Measurements from ENCODE around the gene SLC4A1AP.
"Not testable (repeated sequence)": the region's sequence is repeated elsewhere in the genome, so short reads cannot be mapped to it uniquely, and the experiment has no call there.

SLC4A1AP gene

DNA sequence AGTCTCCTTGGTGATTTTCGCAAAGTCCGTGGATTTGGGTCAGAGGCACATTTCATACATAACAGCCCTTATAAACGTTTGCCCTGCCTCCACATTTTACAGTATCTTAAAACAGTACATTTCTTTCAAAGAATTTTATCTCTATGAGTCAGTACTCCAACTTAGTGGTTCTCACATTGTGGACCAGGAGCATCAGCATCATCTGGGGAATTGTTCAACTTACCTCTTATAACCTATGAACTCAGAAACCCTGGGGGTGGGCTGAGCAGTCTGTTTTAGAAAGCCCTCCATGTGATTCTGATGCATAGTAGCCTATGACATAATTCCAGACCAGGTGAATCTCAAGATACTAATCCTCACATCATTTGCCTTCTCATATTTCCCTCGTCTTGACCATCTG lies 12.6 kb upstream of the SLC4A1AP start:
- DNase-seq (ENCODE audit: low read depth, low spot score): no peak

DNA sequence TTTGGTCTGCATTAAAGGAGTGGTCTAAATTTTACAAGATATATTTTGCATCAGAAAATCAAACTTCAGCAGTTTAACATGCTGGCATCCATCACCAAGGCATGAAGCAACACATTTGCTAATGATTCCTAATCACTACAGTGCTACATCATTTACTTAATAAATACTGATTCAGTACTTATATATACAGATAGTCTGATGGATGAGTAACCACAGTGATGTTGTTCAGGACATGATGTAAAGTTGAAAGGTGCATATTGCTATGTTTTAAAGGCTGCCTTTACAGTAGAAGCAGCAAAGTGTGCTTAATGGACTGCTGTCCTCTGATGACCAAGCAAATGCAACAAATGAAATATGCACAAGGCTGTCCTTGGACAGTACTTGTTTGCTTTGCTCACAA lies 11.3 kb upstream of the SLC4A1AP start:
- DNase-seq (ENCODE audit: low read depth, low spot score): no peak

DNA sequence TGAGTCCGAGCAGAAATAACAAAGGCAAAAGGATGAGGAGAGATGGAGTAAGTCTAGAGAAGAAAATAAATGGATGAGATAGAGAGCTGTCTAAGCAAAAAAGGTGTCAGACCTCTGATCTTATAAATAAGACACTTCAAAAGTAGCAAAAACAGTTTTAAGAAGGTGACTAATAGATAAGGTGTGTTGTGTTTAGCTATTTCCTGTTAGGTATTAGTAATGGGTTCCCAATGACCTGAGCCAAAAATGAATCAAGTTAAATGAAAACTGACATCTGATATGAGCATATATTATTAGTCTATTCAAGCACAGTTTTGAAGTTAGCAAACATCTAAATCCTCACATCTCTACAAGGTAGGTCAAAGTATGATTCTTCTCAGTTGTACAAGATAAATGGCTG lies 10.9 kb upstream of the SLC4A1AP start:
- DNase-seq (ENCODE audit: low read depth, low spot score): no peak

DNA sequence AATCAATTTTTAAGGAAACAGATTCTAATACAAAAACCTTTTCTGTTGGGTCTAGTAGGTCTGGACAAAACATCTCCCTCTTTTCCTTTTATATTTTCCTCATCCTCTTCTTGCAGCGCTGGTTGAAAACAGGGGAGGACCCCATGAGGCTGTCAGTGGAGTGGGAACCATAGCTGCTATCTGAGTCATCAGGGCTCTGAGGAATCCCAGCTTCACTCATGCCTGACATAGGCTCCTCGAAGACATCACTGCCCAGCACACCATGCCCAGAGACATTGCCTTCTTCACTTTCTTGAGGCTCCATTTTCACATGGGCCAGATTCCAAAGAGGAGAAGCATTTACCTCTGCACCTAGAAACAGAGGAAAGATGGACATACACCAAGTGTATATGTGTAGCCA lies 10.3 kb upstream of the SLC4A1AP start:
- DNase-seq (ENCODE audit: low read depth, low spot score): no peak

DNA sequence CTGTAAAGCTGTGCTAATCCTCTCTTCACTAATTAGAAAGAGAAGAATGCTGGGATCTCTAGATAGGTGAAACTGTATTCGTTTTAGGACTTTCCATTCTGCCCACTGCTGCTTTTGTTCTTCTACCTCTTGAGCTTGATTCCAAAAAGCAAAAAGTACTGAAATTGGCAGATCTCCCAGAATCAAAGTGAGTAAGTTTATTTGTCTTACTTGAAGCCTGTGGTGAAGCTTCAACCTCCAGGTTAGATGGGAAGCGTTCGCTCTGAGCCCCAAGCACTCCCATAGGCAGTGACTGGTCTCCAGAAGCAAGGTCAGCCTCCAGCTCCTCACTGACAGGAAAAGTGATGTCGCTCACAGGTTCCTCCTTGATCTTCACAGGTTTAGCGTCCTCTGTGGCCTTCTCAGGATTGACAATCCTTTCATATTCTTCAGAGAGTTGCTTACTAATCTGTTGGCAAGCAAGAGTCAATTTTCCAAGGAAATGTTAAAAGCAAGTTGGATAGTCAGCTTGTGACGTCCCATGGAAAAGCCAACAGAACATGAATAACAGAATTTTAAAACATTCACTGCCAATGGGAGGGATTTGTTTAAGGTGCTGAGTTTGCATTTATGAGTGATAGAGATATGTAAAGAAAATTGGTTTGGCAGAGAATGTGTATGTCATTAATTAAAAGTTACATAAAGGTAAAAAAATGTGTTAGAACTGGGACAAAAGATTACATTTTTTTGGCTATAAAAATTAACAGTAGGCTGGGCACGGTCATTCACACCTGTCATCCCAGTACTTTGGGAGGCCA lies 8.3 kb upstream of the SLC4A1AP start:
- DNase-seq (ENCODE audit: low read depth, low spot score): peak; percentile 49

DNA sequence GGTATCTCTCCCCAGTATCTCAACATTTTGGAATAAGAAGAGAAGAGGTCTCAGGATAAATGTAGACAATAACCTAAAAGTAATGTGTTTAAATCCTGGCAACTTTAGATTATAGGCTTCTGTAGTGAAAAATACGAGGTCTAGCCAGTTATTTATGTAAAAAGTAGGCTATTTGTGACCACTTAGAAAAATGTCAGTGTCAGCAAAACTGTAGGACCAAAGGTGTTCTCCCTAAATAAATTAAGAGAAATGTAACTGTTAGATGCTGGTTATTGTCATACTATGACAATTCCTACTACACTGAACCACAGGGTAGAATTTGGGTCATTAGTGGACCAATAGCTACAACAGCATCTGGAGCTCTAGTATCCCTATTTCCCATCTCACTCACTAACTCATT lies 2.3 kb upstream of the SLC4A1AP start:
- DNase-seq (ENCODE audit: low read depth, low spot score): no peak

DNA sequence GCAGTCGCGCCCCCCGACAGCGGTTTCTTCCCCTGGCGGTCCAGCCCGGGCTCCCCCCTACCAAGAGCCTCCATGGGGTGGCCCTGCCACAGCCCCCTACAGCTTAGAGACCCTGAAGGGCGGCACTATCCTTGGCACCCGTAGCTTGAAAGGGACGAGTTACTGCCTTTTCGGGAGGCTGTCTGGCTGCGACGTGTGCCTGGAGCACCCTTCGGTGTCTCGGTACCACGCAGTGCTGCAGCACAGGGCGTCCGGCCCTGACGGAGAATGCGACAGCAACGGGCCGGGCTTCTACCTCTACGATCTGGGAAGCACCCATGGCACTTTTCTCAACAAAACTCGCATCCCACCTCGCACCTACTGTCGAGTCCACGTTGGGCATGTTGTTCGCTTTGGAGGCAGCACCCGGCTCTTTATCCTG lies 475 bp downstream of the SLC4A1AP start:
- no peak for DNase-seq (ENCODE audit: low read depth, low spot score)

DNA sequence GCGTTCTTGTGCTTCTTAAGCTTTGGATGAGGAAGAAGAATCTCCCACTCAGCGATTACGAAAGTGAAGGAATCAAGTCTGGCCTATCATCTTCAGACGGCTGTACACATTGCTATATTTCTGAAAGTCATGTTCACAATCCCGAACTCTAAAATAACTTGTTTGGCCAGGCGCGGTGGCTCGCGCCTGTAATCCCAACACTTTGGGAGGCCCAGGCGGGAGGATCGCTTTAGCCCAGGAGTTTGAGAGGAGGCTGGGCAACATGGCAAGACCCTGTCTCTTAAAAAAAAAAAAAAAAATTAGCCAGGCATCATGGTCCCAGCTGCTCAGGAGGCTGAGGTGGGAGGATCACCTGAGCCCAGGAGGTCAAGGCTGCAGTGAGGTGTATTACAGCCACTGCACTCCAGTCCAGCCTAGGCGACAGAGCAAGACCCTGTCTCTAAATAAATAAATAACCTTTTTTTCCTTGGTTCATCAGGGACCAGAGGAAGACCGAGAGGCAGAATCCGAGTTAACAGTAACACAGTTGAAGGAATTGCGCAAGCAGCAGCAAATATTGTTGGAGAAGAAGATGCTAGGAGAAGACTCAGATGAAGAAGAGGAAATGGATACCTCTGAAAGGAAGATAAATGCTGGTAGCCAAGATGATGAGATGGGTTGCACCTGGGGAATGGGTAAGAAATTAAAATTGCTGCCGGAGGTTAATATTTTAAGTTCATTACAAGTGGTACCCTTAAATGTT lies 1.1 kb downstream of the SLC4A1AP start:
- no peak for DNase-seq (ENCODE audit: low read depth, low spot score)

DNA sequence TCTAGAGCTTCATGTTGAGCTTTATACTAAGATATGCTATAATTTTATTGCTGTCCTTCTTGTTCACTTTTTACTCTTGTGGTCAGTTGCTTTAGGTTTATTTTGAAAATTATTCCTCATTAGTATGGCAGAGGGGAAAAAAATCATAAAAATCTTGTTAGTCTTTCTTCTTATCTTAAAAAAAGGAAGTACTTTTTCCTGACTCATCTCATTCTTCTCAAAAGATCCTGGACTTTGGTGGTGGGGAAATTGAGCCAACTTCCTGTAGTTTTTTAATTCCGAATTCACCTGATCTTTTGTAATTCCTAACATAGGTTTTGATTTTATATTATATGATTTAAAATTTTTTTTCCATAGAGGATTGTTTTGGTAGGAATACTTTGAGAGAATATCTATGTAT lies 3.8 kb downstream of the SLC4A1AP start:
- DNase-seq (ENCODE audit: low read depth, low spot score): no peak

DNA sequence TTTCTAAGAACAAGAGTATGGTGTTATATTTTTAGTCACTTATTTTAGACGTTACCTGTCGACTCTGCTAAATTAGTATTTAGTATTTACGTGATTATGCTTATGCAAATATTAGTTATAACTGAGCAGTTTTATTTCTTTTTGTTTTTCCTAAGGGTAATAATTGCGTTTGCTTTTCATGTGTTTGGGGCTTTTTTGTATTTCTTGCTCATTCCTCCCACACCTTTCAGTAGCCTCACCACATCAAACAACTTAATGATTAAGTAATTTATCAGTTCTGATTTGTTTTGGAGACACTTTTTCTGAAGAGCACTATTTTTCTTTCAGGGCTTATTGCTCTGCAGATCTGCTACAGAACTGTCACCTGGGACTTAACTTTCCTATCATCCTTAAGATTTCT lies 7.5 kb downstream of the SLC4A1AP start:
- no peak for DNase-seq (ENCODE audit: low read depth, low spot score)

DNA sequence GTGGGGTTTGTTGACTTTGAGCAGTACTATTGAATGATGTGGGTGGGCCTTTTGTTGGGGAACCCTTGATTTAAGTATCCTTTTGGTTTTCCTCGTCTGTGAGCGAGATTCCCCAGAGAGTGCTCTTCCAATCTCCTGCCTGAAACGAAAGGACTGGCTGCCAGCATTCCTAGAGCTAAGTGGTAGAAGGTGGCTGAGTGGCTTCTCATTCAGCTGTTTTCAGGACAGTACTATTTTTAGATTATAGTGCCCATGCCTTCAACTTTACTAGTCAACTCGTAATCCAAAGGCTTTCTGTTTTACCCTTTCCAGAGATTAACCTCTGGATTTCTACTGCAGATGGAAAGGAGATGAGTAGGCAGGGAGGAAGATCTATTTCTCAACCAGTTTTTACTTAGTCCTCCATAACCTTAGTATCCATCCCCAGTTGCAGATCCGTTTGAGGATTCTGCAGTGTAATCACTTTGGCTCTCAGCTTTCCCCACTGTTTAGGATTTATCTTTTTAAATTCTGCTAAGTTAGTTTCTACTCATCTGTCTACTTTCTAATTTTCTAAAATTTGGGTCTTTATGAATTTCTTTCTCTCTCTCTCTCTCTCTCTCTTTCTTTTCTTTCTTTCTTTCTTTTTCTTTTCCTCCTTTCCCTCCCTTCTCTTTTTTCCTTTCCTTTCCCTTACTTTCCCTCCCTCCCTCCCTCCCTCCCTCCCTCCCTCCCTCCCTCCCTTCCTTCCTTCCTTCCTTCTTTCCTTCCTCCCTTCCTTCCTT lies 9.2 kb downstream of the SLC4A1AP start:
- no peak for DNase-seq (ENCODE audit: low read depth, low spot score)

DNA sequence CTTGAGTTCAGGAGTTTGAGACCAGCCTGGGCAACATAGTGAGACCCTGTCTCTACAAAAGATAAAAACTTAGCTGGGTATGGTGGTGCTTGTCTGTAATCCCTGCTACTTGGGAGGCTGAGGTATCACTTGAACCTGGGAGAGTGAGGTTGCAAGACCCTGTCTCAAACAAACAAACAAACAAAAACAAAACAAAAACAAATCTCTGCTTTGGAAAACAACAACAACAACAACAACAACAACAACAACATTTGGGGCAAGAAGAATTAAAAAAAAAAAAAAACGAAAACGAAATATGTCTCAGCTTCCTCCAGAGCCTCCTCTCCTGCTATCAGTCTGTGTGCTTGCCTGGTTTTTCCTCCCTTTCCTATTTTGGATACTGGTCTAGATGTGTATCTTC lies 16.9 kb downstream of the SLC4A1AP start:
- DNase-seq (ENCODE audit: low read depth, low spot score): no peak

DNA sequence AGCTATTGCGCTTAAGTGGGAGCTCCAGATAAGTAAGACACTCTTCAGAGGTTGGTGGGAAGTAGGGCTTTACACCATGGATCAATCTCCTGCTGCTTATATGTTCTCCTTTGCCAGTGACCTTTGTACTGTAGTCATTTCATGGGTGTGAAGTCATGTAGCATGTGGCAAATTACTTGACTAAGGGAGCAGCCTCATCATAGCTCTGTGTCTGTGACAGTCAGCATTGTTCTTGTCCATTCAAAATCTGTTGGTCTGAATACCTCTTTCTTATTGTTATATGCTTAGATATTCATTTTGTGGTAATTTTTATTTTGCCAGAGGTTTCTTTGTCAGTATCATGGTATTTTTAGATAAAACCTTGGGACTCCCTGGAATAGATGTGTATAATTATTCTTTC lies 18.2 kb downstream of the SLC4A1AP start:
- no peak for DNase-seq (ENCODE audit: low read depth, low spot score)

DNA sequence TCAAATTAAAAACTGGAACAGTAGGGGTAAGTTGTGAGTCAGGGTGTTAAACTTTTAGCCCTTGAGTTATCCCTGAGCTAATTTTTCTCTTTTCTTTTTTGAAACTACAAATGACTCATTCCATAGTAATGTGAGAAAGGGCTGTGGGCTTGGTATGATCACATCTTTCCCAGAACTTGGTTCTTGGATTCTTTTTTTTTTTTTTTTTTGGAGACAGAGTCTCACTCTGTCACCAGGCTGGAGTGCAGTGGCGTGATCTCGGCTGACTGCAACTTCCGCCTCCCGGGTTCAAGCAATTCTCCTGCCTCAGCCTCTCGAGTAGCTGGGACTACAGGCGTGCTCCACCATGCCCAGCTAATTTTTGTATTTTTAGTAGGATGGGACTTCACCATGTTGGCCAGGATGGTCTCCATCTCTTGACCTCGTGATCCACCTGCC lies 18.7 kb downstream of the SLC4A1AP start:
- DNase-seq (ENCODE audit: low read depth, low spot score): not testable (repeated sequence)

DNA sequence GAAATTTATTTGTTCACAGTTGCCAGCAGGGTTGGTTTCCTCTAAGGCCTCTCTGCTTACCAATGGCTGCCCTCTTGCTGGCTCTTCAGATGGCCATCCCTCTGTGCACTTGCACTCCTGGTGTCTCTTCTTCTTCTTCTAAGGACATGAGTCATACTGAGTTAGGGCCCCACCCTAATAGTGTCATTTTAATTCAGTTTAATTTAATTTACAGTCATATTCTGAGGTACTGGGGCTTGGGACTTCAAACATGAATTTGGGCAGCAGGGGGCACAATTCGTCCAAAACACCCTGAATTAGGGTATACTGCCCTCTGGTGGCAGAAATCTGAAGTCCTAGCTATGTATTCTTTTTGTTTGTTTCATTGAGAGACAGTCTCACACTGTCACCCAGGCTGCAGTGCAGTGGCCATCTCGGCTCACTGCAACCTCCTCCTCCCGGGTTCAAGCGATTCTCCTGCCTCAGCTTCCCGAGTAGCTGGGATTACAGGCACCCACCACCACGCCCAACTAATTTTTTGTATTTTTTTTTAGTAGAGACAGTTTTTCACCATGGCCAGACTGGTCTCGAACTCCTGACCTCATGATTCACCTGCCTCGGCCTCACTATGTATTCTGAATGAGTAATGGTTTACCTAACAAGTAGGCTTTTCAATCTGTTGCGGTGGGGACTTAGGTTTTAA lies 19.8 kb downstream of the SLC4A1AP start:
- DNase-seq (ENCODE audit: low read depth, low spot score): peak; percentile 32

DNA sequence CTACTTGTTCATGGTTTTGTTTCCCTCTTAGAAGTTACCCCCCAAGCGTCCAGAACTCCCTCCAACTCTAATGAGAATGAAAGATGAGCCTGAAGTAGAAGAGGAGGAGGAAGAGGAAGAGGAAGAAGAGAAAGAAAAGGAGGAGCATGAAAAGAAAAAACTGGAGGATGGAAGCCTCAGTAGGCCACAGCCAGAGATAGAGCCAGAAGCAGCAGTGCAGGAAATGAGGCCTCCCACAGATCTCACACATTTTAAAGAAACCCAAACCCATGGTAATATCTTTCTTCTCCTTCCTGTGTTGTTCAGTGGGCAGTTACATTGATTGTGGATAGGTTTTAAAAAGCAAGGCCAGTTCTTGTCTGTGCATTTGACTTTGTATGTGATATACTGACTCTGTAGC lies 21.3 kb downstream of the SLC4A1AP start:
- not testable (repeated sequence) for DNase-seq (ENCODE audit: low read depth, low spot score)

DNA sequence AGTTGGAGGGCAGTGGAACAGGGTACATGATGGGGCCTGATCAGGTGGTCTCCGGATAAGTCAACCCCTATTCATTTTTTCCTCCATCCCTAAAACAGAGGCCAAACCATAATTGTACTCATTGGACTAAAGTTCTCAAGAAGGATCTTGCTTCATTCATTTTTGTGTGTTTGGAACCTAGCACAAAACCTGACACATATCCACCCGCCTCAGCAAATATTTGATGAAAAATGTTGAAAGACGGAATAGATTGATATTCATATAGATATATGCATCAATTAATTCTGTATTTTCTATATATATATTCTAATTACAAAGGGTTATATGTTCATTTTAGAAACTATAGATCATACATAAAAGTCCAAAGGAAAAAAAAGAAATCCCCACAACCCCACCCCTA lies 21.9 kb downstream of the SLC4A1AP start:
- DNase-seq (ENCODE audit: low read depth, low spot score): no peak

DNA sequence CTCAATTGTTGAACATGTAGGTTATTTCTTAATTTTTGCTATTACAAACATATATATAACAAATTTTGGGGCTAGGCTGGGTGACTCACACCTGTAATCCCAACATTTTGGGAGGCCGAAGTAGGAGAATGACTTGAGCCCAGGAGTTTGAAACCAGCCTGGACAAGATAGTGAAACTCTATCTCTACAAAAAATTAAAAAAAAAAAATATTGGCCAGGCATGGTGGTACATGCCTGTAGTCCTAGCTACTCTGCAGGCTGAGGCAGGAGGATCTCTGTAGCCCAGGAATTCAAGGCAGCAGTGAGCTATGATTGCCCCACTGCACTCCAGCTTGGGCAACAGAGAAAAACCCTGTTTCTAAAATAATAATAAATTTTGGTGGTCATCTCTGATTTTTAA lies 23.5 kb downstream of the SLC4A1AP start:
- DNase-seq (ENCODE audit: low read depth, low spot score): no peak

DNA sequence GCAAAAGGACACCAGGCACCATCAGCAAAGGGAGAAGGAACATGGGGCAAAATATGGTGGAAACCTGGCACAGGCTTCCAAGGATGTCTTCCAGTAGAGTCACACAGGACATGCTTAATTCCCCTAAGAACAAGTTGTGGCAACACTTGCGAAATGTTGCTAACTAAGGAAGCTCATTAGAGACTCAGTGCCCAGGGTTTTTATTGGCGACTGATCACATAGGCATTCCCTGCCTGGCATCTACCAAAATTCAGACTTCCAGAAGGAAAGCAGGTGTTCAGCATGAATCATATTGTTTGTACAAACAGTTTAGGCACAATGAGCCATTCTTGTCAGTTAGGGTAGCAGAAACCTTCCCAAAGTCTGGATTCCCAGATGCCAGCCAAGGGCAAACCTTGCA lies 25.7 kb downstream of the SLC4A1AP start:
- no peak for DNase-seq (ENCODE audit: low read depth, low spot score)

DNA sequence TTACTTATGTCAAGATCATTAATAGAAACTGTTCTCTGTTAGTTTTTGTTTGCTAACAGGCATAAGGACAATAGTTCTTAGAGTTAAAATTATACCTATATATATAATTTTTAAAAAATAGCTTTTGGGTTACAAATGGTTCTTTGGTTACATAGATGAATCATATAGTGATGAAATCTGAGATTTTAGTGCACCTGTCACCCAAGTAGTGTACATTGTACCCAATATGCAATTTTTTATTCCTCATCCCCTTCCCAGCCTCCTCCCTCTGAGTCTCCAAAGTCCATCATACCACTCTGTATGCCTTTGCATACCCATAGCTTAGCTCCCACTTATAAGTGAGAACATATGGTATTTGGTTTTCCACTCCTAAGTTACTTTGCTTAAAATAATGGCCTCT lies 26.4 kb downstream of the SLC4A1AP start:
- no peak for DNase-seq (ENCODE audit: low read depth, low spot score)

DNA sequence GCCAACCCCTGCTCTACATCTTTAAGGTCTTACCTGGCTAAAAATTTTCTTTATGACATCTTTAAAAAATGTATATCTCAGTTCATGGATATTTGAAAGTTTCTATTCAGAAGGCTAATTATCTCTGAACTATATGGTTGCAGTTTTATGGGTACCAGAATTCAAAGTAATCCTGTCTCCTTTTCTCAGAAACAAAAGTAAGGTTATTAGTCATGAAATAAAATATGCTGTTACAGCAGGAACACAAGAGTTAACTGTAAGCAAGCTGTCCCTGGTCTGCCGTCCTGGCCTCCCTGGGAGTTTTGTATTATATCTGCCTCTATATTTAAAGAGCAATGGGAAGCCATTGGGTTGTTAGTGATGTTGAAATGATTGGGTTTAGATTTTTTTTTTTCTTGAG lies 34.0 kb downstream of the SLC4A1AP start:
- DNase-seq (ENCODE audit: low read depth, low spot score): no peak

DNA sequence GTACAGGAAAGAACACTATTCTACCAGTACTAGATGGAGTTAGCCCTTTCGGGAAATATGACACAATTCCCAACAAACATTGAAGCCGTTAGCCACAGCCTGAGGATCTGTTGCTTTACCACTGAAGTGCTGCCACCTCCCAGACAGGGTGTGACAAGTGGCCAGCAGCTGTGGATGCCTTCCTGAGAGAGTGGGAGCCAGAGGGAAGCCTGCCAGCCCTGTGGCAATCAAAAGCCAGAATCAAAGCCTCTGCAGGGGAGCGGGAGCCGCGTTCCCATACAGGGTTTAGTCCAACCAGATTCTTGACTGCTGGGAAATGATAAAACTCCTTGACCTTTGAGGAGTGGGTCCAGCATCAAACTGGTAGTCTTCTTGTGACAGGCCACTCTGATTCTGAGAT lies 38.0 kb downstream of the SLC4A1AP start:
- no peak for DNase-seq (ENCODE audit: low read depth, low spot score)
